GM18861 (cell line): Measurements from ENCODE around the gene SLC9A2.

Source experiments
- ATAC-seq: cut with Tn5 transposase; IDR thresholded peaks from one replicate; pipeline ENCODE4 v1.9.1; 2021; ENCODE audit not compliant: unreplicated experiment

SLC9A2 gene

DNA sequence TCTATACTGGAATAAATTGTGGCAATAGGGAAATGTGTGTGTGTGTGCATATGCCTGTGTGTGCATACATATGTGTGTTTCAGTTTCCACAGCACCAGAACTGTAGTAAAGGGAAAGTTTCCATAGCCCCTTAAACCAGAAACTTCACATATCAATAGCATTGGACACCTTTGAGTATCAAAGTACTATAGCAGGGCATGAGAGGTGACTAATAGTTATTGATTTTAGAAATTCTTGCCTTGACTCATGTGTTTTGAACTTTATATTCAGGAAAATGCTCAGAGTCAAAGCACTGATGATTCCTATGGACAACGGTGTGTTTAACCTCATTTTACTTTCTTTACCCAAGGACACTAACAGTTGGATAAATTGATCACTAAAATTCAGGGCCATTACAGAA, 50.0 kb downstream of the SLC9A2 start:
- no peak for ATAC-seq

DNA sequence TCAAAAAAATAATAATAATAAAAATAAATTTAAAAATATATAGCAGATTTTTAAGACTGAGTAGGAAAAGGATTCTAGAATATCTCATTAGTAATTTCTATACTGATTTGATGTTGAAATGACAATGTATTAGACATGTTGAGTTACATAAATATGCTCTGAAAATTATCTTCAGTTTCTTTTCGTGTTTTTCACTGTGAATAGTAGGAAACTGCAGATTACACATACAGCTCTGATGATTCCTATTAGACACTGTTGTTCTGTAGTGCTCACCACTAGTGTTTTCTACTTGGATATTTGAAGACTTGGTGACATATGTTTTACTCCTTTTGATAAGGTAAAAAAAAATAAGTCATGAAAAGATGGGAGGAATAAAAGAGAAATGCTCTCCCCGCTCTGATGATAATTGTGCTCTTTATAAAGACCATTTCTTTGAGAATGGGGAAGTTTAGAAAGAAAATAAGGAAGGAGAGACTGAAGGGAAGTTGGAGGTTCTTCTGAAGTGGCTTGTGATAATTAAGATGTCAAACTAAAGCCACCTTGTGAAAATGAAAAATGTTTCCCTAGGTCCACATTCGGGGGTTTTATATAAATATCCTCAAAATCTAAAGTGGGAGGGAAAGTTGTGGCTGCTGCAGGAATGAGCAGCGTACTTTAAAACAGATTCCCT, 52.9 kb downstream of the SLC9A2 start:
- ATAC-seq, result no peak

DNA sequence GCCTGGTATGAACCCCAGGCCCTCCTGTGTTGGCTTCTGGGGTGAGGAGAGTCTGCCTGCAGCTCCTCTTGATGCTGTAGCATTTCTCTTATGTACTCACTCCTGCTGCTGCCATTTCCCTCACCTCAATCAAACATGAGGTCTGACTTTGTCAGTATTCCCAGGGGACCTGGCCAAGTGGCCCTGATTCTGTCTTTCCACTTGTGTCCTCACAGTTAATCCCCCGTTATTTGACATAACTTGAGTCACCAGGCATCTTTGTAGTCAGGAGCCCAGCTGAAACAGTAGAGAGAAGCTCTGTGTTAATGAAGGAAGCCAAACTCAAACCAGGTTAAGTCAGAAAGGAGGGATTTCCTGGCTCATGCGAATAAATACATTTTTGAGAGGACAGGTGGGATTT, 55.0 kb downstream of the SLC9A2 start:
- ATAC-seq, result no peak

DNA sequence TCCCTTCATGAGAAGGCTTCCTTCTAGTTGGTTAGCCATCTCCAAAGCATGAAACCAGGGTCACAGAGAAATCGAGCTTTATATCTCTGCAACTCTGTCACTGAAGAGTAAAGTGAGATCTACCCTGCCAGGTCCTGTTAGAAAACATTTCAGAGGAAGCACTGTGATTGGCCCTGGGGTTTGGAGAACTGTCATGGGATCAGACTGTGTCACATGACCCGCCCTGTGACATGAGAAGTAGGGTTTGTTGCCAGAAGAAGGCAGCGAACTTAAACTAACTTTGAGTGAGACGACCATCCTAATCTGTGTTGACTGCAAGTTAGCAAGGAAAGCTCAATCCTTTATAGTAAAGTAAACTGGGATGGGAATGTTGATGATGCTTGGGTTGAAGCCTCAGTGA, 55.5 kb downstream of the SLC9A2 start:
- ATAC-seq, result no peak

DNA sequence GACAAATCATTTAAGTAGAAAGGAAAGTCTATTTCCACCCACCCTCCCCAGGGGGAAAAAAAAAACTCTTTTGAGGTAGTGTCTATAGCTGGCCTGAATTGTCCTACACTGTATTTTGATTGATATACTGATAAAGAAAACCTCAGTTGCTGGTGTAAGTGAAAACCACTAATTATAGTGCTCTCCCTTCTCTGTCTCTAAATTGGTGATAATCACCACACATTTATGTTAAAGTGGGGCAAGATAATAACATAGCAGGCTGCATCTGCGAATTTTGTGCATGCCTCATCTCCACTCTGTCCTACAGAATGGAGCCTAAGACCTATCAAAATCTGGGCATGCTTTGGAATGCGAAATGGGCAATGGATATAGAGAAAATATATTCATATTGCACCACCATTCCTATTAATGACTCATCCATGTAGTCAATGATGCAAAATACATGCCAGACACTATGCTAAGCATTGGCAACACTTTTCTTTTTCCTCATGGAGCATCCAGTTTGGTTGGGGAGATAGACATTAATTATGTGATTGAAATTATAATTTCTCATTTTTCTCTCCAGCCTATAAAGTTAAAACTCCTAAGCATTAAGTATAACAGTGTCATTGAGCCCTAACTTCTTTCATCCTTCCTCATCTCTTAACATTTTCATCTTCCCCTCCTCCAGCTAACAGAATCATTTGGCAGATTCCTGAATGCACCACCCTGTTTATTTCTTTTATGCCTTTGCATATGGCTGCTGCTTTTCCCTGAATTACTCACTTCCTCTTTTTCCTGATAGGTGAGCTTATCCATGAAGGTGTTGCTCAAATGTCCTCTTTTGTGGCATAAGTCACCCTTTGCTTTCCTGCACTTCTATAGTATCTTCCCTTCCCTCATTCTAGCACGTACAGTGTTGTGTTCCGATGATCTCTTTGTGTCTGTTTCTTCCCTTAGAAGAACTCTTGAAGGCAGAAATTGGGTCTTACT, 58.2 kb downstream of the SLC9A2 start:
- ATAC-seq, result no peak

DNA sequence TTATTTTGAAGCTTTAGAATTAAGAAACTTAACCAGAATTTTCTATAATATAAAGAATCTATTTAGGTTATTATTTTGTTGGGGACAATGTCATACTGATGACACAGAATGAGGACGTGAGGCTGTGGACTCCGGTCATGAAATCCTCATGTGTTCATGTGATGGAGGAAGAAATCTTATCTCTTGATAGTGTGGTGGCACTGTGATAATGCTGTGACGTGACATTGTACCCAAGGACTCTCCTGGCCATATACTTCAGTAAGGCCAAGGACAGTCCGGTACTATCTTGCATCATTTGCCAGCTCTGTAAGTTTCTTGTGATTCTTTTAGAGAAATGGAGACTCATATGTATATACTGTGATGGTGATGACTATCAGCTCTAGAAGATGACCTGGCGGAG, 59.1 kb downstream of the SLC9A2 start:
- no peak for ATAC-seq

DNA sequence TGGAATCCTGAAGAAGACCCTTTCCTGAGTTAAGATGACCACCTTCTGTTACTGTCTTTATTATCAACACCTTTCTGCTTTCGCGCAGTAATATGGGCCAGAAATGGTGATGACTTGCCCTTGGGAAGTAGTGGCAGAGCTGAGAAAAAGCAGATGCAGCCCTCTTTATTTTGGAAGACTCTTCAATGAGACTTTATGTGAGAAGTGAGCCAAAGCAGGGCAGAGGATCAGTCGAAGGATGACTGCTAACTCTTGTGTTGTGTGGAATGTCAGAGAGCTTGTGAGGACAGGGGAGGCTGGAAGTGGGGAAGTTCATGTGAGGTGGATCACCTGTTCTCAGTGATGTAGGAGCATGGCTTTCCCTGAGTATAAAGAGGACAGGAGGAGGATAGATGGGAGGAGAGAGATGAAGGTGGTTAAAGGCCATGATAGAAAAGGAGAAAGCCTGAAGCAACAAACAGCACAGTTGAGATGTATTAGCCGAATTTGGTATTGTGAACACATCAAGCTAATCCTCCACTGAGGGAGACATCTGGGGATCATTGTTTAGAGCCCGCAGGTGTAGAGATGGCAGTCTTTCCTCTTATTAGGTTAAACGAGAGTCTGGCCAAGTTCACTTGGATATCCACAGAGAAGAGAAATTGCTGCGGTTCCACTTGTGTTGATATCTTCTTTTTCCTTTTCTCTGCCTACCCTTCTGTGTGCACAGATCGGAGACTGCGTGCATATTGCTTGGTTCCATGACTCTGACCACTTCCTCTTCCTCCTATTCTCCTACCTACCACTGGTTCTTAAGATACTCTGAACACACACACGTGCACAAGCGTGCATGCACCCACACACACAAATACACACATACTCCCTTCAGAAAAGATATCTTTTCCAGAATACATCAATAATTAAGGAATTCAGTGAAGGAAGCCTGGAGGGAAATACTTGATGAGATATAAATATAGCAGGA, 67.4 kb downstream of the SLC9A2 start:
- no peak for ATAC-seq

DNA sequence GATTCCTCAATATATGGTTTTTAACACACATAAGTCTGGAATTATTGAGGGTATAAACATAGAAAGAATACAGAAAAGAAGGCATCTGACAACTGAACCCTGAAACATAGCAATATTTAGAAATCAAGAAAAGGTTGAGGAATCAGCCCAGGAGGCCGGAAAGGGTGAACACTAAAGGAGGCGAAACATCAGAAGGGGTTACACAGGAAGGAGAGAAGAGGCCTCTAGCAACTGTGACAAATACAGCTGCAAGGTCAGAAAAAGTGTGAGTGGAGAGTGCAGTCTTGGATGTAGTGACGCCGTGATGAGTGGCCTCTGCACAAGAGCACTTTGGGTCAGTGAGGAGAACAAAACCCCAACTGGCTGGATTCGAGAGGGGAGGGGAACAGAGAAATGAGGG, 70.7 kb downstream of the SLC9A2 start:
- no peak for ATAC-seq

DNA sequence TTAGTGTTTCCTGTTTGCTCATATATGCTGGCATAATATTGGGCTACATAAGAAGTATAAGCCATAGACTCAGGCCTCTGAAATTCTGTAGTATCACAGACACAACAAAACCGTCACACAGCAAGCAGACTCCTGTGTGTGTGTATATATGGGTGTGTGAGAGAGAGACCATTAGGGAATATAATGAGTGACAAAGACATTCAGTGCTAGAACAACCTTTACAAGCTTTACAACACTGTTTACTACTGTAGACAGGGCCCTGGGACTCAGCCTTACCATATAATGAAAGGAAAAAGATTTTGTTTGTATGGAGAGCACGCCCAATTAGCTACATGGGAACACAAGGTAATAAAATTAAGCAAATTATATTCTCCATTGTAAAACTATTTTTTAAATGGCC, 77.1 kb downstream of the SLC9A2 start:
- no peak for ATAC-seq

DNA sequence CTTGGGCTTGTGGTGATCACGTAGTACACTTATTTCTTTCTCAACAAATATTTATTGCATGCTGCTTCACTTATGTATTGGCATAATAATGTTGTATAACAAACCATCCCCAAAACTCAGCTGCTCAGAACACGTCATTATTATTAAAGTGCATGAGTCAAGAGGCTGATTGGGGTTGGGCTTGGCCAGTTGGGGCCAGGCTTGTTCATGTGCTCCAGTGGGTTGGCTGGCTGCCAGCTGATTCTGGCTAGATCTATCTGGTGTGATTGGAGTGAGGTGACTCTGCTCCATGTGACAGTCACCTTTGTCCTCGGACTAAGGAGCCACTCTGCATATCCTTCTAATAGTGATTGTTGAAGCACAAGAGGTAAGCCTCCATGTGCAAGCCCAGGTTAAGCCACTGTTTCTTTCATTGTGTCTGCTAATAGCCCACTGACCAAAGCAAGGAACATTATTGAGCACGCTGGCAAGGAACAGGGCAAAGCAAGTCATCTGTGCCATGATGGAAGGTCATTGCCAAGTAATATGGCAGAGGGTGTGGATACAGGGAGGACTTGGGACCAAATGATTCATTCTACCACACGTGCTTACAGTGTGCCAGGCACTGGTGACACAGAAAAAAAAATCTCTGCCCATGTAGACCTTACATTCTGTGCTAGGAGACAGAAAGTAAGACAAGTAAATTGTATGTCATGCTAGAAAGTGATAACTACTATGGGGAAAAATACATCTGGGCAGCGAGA, 79.2 kb downstream of the SLC9A2 start:
- no peak for ATAC-seq

DNA sequence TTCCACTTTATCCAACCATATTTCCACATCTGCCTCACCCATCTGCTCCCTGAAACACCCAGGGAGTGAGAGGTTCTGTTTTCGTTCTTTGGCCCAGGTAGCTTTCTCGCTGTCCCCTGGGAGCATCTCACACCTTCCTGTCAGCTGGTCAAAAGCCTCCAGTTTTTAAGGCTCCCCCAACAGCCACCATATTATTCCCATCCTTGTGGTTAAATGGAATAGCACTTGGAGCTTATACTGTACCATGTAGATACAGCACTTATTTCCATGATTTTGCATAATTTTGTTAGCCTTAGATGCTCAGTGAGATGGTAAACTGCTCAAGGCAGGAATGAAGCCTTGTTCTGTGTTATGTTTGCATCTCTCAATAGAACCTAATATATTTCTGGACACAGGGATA, 84.0 kb downstream of the SLC9A2 start:
- no peak for ATAC-seq

DNA sequence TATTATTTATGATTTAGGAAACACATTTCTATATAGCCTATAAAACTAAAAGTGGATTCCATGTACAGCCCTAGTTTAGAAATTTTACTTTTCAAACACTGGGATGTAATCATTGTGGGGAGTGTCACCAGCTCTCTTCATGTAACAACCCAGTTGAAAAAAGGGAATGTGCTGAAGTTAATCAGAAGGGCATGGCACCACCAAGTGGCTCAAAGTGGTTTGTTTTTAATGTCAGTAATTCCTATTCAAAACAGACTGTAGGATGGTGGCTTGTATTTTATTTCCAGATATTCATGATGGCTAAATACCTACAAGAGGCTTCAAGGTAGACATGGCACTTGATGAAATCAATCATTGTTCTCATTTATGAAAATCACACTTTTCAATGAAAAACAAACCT, 84.4 kb downstream of the SLC9A2 start:
- peak; percentile 56 for ATAC-seq

DNA sequence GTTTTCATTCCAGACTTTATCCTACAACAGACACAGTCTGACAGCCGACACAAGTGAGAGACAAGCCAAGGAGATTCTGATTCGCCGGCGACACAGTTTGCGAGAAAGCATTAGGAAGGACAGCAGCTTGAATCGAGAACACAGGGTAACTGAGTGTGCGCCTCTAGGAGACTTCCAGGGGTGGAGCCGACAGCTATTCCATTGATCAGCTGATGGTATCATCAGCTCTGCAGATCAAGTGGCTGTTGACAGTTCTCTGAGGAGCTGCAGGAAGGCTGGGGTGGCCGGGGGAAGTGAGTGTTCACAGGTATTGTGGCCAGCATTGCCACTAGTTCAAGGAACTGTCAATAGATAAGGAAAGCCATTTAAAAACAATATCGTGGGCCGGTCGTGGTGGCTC, 85.2 kb downstream of the SLC9A2 start:
- ATAC-seq, result no peak

DNA sequence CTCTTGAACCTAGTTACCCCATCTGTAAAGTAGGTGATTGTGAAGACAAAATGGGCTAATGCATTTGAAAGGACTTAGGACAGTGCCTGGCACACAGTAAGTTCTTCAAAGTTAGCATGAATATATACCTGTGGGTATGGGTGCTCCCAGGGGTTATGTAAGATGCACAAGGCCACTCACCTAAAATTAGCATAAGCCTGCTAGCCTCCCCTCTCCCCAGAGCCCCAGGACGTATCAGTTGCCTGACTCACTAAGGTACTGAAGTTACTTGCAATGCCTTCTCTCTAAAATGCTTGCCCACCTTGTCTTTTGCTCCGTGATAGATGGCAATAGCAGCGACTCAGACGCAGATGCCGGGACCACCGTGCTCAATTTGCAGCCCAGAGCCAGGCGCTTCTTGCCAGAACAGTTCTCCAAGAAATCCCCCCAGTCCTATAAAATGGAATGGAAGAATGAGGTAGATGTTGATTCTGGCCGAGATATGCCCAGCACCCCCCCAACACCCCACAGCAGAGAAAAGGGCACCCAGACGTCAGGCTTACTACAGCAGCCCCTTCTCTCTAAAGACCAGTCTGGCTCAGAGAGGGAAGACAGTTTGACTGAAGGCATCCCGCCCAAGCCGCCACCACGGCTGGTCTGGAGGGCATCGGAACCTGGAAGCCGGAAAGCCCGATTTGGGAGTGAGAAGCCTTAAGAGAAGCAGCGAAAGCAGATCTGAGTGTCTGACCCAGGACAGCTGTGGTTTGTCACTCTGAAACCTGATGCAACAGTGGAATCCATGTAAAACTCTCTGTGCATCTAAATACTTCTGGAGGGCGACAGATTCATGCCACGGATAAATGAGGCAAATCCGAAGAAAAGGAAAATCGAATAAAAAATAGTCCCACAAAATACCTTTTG, 88.7 kb downstream of the SLC9A2 start:
- no peak for ATAC-seq

DNA sequence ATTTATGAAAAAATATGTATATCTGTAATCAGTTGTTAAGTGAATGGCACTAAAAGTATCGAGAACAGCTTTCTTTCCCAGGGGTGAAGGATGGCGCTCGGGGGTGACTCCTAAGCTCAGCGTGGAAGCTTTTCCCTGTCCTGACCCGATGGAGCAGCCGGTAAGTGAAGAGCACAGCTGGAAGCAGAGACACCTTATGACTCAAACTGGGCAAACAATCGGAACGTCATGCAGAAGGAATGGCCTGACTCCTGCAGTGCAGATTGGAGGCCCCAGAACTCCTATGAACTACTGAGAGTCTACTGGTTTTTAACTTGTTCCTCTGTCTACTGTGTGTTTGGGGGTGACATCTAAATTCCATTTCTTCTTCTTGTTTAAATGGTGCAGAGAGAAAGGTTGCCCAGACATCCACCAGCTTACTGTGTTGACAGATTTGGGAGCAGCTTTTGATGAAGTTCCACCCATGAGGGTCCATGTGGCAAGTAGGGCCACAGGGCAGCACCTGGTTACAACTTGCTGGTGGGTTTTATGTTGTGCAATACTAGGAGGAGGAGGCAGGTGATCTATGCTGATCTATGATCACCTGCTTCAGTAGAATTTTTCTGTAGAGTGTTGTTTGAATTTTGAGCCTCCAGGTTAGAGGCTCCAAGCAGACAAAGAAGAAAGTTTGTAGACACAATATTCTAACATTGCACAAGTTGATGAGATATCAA, 89.7 kb downstream of the SLC9A2 start:
- ATAC-seq, result no peak

DNA sequence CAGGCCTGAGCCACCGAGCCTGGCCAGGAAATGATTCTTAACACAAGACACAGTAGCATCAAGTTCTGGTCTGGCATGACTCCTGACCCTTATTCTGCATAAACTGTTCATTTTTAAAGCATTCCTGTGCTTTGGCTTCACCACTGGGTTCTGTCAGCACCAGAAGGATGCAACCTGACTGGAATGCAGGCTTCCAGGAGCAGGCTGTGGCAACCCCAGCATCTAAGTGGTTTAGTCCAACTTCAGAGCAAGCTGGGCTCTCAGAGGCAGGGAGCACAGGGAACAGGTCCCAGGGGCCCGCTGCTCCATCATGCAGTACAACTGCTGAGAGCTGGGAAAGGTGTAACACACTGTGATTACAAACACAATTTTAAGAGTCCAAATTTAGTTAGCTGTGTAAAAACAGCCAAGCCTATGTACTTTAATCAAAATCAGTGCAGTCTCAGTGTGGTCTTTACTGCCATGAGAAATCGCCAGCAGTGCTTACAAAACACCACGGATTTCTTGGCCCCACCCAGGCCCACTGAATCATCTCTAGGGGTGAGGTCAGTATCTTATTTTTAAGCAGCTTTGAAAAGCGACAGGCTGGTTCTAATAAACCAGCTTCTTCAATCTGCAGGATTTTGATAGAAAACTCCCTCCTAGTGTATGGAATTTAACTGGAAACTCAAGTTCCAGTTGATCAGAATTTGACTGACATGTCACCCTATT, 98.1 kb downstream of the SLC9A2 start:
- no peak for ATAC-seq

DNA sequence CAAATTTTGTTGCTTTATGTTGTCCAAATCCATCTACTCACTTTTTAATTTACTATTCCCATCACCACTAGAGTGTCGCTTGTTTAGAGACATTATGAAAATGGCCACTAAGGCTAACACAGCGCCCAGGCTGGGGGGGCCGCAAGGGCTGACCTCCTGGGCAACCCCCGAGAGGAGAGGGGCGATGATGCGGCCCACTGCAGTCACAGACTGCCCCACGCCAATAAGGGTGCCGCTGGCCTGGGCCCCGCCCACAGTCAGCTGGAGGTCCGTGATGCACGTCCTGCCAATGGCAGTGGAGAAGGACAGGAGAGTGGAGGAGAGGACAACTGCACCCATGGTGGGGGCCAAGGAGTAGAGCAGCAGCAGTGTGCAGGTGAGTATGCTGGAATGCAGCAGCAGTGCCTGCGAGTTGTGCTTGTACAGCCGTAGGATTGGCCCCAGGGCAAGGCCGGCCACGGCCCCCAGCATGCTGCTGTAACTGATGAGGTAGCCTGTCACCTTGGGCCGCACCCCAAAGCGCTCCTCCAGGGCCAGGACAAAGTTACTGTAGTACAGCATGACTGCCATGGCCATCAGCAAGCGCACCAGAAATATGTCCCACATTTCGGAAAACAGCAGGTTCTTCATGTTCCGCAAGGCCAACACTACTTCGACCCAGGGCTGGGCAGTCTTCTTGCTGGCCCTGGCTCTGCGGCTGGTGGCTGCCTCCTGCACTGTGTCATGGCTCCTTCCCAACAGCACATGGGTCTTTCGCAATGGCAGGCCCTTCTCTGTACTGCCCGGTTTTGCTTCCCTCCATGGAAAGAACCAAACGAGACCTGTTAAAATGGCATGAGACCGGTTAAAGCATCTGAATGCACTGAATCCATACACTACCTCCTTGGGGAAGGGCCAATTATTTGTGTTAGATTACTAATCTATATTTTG, 99.3 kb downstream of the SLC9A2 start:
- no peak for ATAC-seq
